ENCODE data around the gene RPS6KA2.
A peak's percentile ranks its signal among the peaks of the same experiment; 100 is the strongest.

RPS6KA2 gene

GRCh38 chr6:166489301-166490155 lies 137.5 kb downstream of the RPS6KA2 start:
- Histone ChIP-seq H3K27me3 (ENCODE audit: insufficient read depth, low read depth, severe bottlenecking) (no peaks in the 10 kb centered on the region), H3K27ac (no peak overlapping the region)

GRCh38 chr6:166488701-166489100 lies 138.3 kb downstream of the RPS6KA2 start:
- DNase-seq = no peak
- H3K27ac ChIP-seq = no peak overlapping the region
- H3K9me3 ChIP-seq (ENCODE audit: severe bottlenecking) = no peaks in the 10 kb centered on the region
- no peaks in the 10 kb centered on the region for H3K27me3 ChIP-seq (ENCODE audit: insufficient read depth, low read depth, severe bottlenecking)
- TF ChIP-seq CTCF (IDR thresholded peaks at IDR 0.05; ENCODE audit: low read depth, low read length) = no peak
- H3K4me3 ChIP-seq (ENCODE audit: low read depth, low read length) = no peak overlapping the region
- H3K36me3 ChIP-seq = no peaks in the 10 kb centered on the region; the same call in 1 of the 2 replicates

More at GRCh38 chr6:166489301-166490155, 137.5 kb downstream of the RPS6KA2 start:
- no peaks in the 10 kb centered on the region for H3K9me3 ChIP-seq (ENCODE audit: severe bottlenecking)
- TF ChIP-seq CTCF (IDR thresholded peaks at IDR 0.05; ENCODE audit: low read depth, low read length) = no peak
- no peaks in the 10 kb centered on the region; the same call in none of the 2 replicates for H3K36me3 ChIP-seq
- H3K4me3 ChIP-seq (ENCODE audit: low read depth, low read length) = no peak overlapping the region
- DNase-seq = no peak

- no peaks in the 10 kb centered on the region for H3K9me3 ChIP-seq (ENCODE audit: severe bottlenecking)
- H3K27me3 ChIP-seq (ENCODE audit: insufficient read depth, low read depth, severe bottlenecking) = no peaks in the 10 kb centered on the region
- H3K36me3 ChIP-seq = no peaks in the 10 kb centered on the region; the same call in 1 of the 2 replicates
- no peak overlapping the region for H3K4me3 ChIP-seq (ENCODE audit: low read depth, low read length)
- H3K27ac ChIP-seq = no peak overlapping the region
- TF ChIP-seq CTCF (IDR thresholded peaks at IDR 0.05; ENCODE audit: low read depth, low read length) = no peak
- DNase-seq = peak; percentile 40
Observed at GRCh38 chr6:166488076-166488685, 138.9 kb downstream of the RPS6KA2 start.

GRCh38 chr6:166487148-166487547 lies 139.9 kb downstream of the RPS6KA2 start:
- no peak overlapping the region for H3K27ac ChIP-seq
- DNase-seq = no peak
- TF ChIP-seq CTCF (IDR thresholded peaks at IDR 0.05; ENCODE audit: low read depth, low read length) = no peak
- H3K4me3 ChIP-seq (ENCODE audit: low read depth, low read length) = no peak overlapping the region
- no peaks in the 10 kb centered on the region for H3K27me3 ChIP-seq (ENCODE audit: insufficient read depth, low read depth, severe bottlenecking)
- H3K36me3 ChIP-seq = no peaks in the 10 kb centered on the region; the same call in 1 of the 2 replicates
- H3K9me3 ChIP-seq (ENCODE audit: severe bottlenecking) = no peaks in the 10 kb centered on the region

- Histone ChIP-seq H3K36me3 (no peaks in the 10 kb centered on the region; the same call in 1 of the 2 replicates), H3K27ac (no peak overlapping the region), H3K4me3 (ENCODE audit: low read depth, low read length) (no peak overlapping the region), H3K9me3 (ENCODE audit: severe bottlenecking) (no peaks in the 10 kb centered on the region), H3K27me3 (ENCODE audit: insufficient read depth, low read depth, severe bottlenecking) (no peaks in the 10 kb centered on the region)
- TF ChIP-seq CTCF (IDR thresholded peaks at IDR 0.05; ENCODE audit: low read depth, low read length) = no peak
- no peak for DNase-seq
Observed at GRCh38 chr6:166486536-166486880, 140.5 kb downstream of the RPS6KA2 start.
